Mesendoderm (in vitro differentiated cells): Measurements from ENCODE around the gene NPY4R2.
"Not testable (repeated sequence)": the region's sequence is repeated elsewhere in the genome, so short reads cannot be mapped to it uniquely, and the experiment has no call there.

Source experiments
- DNase-seq: peaks from one replicate; pipeline ENCODE4 v3.0.0; 2013
- H2AK5ac ChIP-seq: 2 replicates; pipeline ENCODE4 v1.6.1; 2013; ENCODE audit warnings: low read length, inconsistent platforms
- H2BK120ac ChIP-seq: 2 replicates; pipeline ENCODE4 v1.6.1; 2013; ENCODE audit warnings: low read depth, mild to moderate bottlenecking, low read length, moderate library complexity, mixed read lengths
- H2BK15ac ChIP-seq: replicated peaks from 2 replicates; pipeline ENCODE4 v1.6.1; 2013; ENCODE audit warnings: low read depth, mild to moderate bottlenecking, moderate library complexity
- H2BK5ac ChIP-seq: 2 replicates; pipeline ENCODE4 v1.6.1; 2013; ENCODE audit warnings: low read length, inconsistent platforms
- H3K18ac ChIP-seq: 2 replicates; pipeline ENCODE4 v1.6.1; 2013; ENCODE audit warnings: mild to moderate bottlenecking, low read length, mixed read lengths
- H3K23ac ChIP-seq: one replicate; pipeline ENCODE4 v1.6.1; 2013; ENCODE audit warnings: low read length
- H3K27ac ChIP-seq: 2 replicates; pipeline ENCODE4 v1.5.1; 2013; ENCODE audit warnings: low read depth, mild to moderate bottlenecking, inconsistent platforms, low read length, moderate library complexity
- H3K27me3 ChIP-seq: 2 replicates; pipeline ENCODE4 v1.6.1; 2013; ENCODE audit warnings: low read length, control low read depth, mild to moderate bottlenecking, inconsistent platforms; ENCODE audit not compliant: insufficient read depth, poor library complexity
- H3K36me3 ChIP-seq: 2 replicates; pipeline ENCODE4 v1.6.1; 2013; ENCODE audit warnings: low read length, inconsistent platforms; ENCODE audit not compliant: control insufficient read depth, insufficient read depth
- H3K4ac ChIP-seq: one replicate; pipeline ENCODE4 v1.6.1; 2013; ENCODE audit warnings: low read depth, mild to moderate bottlenecking, low read length, moderate library complexity
- H3K4me1 ChIP-seq: 2 replicates; pipeline ENCODE4 v1.6.1; 2013; ENCODE audit warnings: low read depth, low read length, inconsistent platforms; ENCODE audit not compliant: control insufficient read depth
- H3K4me2 ChIP-seq: 2 replicates; pipeline ENCODE4 v1.6.1; 2013; ENCODE audit warnings: low read length
- H3K4me3 ChIP-seq: 2 replicates; pipeline ENCODE4 v1.5.1; 2013; ENCODE audit warnings: mild to moderate bottlenecking, low read length
- H3K56ac ChIP-seq: one replicate; pipeline ENCODE4 v1.6.1; 2013; ENCODE audit warnings: low read length
- H3K79me1 ChIP-seq: 2 replicates; pipeline ENCODE4 v1.6.1; 2013; ENCODE audit warnings: low read length, inconsistent platforms
- H3K79me2 ChIP-seq: 2 replicates; pipeline ENCODE4 v1.6.1; 2013; ENCODE audit warnings: mild to moderate bottlenecking, low read length; ENCODE audit not compliant: control insufficient read depth, insufficient read depth
- H3K9ac ChIP-seq: 2 replicates; pipeline ENCODE4 v1.6.1; 2013; ENCODE audit warnings: low read length, inconsistent platforms
- H4K5ac ChIP-seq: one replicate; pipeline ENCODE4 v1.6.1; 2013; ENCODE audit warnings: low read length
- H4K8ac ChIP-seq: one replicate; pipeline ENCODE4 v1.6.1; 2013; ENCODE audit warnings: low read depth, mild to moderate bottlenecking, control low read depth, low read length, moderate library complexity
- WGBS: extraction: QIAGEN DNeasy Blood & Tissue Kit; methylation state at CpG from one replicate; pipeline ENCODE4 v1.1.7; 2013; ENCODE audit warnings: low lambda C conversion rate, missing lambda C conversion rate; ENCODE audit not compliant: insufficient coverage; ENCODE audit errors: extremely low coverage; 5-methylcytosine and 5-hydroxymethylcytosine counted together

The NPY4R2 gene

GRCh38 chr10:47968988-47969387, 50.5 kb downstream of the NPY4R2 start:
- not testable (repeated sequence) for H3K79me2 ChIP-seq, H3K56ac ChIP-seq, H3K4ac ChIP-seq, H3K36me3 ChIP-seq, H3K4me3 ChIP-seq, H2AK5ac ChIP-seq, H3K4me1 ChIP-seq, H3K79me1 ChIP-seq, H3K4me2 ChIP-seq, H3K9ac ChIP-seq, H3K23ac ChIP-seq, H2BK5ac ChIP-seq, H3K27me3 ChIP-seq, H3K18ac ChIP-seq, H3K27ac ChIP-seq, DNase-seq, H4K5ac ChIP-seq, H2BK120ac ChIP-seq, H2BK15ac ChIP-seq, H4K8ac ChIP-seq
- no CpG with 5 or more reads among the region's 6 CpGs for WGBS

GRCh38 chr10:47970047-47970446, 51.6 kb downstream of the NPY4R2 start:
- not testable (repeated sequence) for H4K5ac ChIP-seq, H3K23ac ChIP-seq, H3K4ac ChIP-seq, H2AK5ac ChIP-seq, H2BK15ac ChIP-seq, DNase-seq, H3K27ac ChIP-seq, H3K36me3 ChIP-seq, H2BK5ac ChIP-seq, H3K4me3 ChIP-seq, H4K8ac ChIP-seq, H3K56ac ChIP-seq, H3K79me2 ChIP-seq, H2BK120ac ChIP-seq, H3K4me2 ChIP-seq, H3K18ac ChIP-seq, H3K79me1 ChIP-seq, H3K27me3 ChIP-seq, H3K9ac ChIP-seq, H3K4me1 ChIP-seq
- no CpG with 5 or more reads among the region's 3 CpGs for WGBS

- H3K23ac ChIP-seq, H2BK15ac ChIP-seq, H3K4me3 ChIP-seq, H3K79me2 ChIP-seq, H4K5ac ChIP-seq, H3K36me3 ChIP-seq, H2BK120ac ChIP-seq, H3K18ac ChIP-seq, H3K4me1 ChIP-seq, H3K4ac ChIP-seq, H3K9ac ChIP-seq, H2BK5ac ChIP-seq, H3K4me2 ChIP-seq, H3K56ac ChIP-seq, H3K27me3 ChIP-seq, H2AK5ac ChIP-seq, H4K8ac ChIP-seq, H3K79me1 ChIP-seq, H3K27ac ChIP-seq, DNase-seq: not testable (repeated sequence)
- no CpG with 5 or more reads among the region's 5 CpGs for WGBS
Measured at GRCh38 chr10:47971598-47971997, 53.1 kb downstream of the NPY4R2 start.

- not testable (repeated sequence) for H2BK5ac ChIP-seq, H3K23ac ChIP-seq, H4K8ac ChIP-seq, H3K4ac ChIP-seq, H2BK15ac ChIP-seq, H2AK5ac ChIP-seq, H3K18ac ChIP-seq, H3K4me2 ChIP-seq, H3K79me1 ChIP-seq, H3K79me2 ChIP-seq, H3K27me3 ChIP-seq, H3K9ac ChIP-seq, H3K4me1 ChIP-seq, H3K56ac ChIP-seq, H3K4me3 ChIP-seq, H3K36me3 ChIP-seq, H4K5ac ChIP-seq, H3K27ac ChIP-seq, DNase-seq, H2BK120ac ChIP-seq
- WGBS: no CpG with 5 or more reads among the region's 2 CpGs
Measured at GRCh38 chr10:47972077-47972476, 53.6 kb downstream of the NPY4R2 start.
